Right atrium auricular region (tissue), 2 donors: ENCODE data around the gene COL8A1. TPM values are rescaled to one million over a fixed set of nuclear protein-coding genes. Genes with fewer than 3 reads are reported as not detected.

Experiments
- DNase-seq: peaks from one replicate; pipeline ENCODE4 v3.0.0-alpha.2; 2019; ENCODE audit warnings: low spot score
- H3K27ac ChIP-seq, 2 donors: fragments of 200-600 bp; sonication (generic); 1 replicate in 1 of 2; 2 replicates in 1 of 2; pipeline ENCODE4 v1.5.1; 2016 to 2019
- H3K27me3 ChIP-seq, 2 donors: fragments of 200-600 bp; sonication (generic); one replicate each; pipeline versions ENCODE4 v1.5.1 to v1.6.0; 2017 to 2019
- H3K36me3 ChIP-seq: fragments of 200-600 bp; sonication (generic); one replicate; pipeline ENCODE4 v1.5.1; 2016
- H3K4me1 ChIP-seq, 2 donors: fragments of 200-600 bp; sonication (generic); one replicate each; pipeline versions ENCODE4 v1.5.1 to v1.6.0; 2017 to 2019
- H3K4me3 ChIP-seq, 2 donors: fragments of 200-600 bp; sonication (generic); 1 replicate in 1 of 2; 2 replicates in 1 of 2; pipeline ENCODE4 v1.5.1; 2017 to 2019; ENCODE audit warnings: mild to moderate bottlenecking in 1 of 2, moderate library complexity in 1 of 2
- H3K9me3 ChIP-seq, 2 donors: fragments of 200-600 bp; sonication (generic); one replicate each; pipeline ENCODE4 v1.5.1; 2019
- total RNA-seq, 2 donors: library from RNA; depleted of rRNA; stranded (reverse); fragments of >200 nt; gene quantifications; one replicate each; pipeline ENCODE4 v1.1.0, GENCODE V29; 2016
- TF ChIP-seq, protein P1 (sequence below), 2 donors: fragments of 200-600 bp; sonication (generic); IDR thresholded peaks; one replicate each; pipeline ENCODE4 v1.5.1; 2019; ENCODE audit warnings: antibody characterized with exemption in 2 of 2

Gene COL8A1
- total RNA-seq, 2 donors from 2014 or later, result 43.3 to 53.8 TPM

DNA sequence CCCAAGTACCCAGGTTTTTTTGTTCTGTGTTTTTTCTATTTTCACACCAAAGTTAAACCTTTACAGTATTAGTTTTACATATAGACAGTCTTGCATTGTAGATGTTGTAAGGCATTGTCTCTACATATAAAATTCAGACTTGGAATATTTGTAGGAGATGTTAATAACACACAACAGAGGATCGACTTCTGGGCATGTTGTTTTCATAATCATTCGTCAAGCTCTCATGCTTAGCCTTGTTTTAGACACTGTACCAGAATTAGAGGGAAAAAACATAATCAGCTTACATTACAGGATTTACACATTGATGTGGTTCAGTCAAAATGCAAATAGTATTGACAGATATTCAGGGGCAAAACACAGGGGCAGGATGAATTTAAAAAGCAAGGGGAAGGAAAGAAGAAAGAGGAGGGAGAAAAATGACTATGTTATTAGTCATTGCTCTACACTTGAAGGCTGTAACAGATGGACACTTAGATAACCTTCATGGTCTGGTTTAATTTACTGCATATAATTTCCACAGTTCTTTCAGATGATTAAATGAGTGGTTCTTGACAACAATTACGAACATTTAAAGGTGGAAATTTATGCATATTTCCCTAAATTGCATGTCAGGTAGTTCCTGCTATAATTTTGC lies 186.7 kb downstream of the COL8A1 start:
- Histone ChIP-seq H3K4me1 (no peaks in the 10 kb centered on the region), H3K36me3 (peaks cover 4% of the 10 kb centered on the region), H3K27ac (no peak overlapping the region), H3K9me3 (no peaks in the 10 kb centered on the region), H3K27me3 (no peaks in the 10 kb centered on the region), H3K4me3 (no peak overlapping the region)
- no peak for DNase-seq
- TF ChIP-seq, protein P1, sequence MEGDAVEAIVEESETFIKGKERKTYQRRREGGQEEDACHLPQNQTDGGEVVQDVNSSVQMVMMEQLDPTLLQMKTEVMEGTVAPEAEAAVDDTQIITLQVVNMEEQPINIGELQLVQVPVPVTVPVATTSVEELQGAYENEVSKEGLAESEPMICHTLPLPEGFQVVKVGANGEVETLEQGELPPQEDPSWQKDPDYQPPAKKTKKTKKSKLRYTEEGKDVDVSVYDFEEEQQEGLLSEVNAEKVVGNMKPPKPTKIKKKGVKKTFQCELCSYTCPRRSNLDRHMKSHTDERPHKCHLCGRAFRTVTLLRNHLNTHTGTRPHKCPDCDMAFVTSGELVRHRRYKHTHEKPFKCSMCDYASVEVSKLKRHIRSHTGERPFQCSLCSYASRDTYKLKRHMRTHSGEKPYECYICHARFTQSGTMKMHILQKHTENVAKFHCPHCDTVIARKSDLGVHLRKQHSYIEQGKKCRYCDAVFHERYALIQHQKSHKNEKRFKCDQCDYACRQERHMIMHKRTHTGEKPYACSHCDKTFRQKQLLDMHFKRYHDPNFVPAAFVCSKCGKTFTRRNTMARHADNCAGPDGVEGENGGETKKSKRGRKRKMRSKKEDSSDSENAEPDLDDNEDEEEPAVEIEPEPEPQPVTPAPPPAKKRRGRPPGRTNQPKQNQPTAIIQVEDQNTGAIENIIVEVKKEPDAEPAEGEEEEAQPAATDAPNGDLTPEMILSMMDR (IDR thresholded peaks at IDR 0.05), result no peak

DNA sequence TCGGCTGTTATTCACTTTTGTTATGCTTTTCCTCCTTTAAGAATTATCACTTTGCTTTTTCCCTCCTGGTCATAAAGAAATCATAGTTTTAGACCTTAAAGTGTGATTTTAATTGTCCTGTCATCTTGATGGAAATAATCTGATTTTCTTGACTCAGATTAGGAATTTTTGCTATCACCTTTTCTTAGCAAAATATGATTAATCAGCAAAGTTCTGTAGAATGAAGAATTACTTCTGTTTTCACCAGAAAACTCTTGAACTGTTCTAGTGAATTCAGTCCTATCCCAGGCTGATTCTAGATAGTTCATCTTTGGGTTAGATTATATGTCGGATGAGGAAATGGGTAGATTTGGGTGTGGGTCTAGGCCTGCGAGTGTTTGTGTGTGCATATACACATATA lies 191.4 kb downstream of the COL8A1 start:
- peaks cover 0 to 6% of the 10 kb centered on the region in 2 donors for H3K4me1 ChIP-seq
- H3K27me3 ChIP-seq, result no peaks in the 10 kb centered on the region
- no peak for DNase-seq
- H3K4me3 ChIP-seq, result no peak overlapping the region
- H3K9me3 ChIP-seq, result no peaks in the 10 kb centered on the region
- TF ChIP-seq, protein P1 (IDR thresholded peaks at IDR 0.05), result no peak
- peaks cover 6% of the 10 kb centered on the region for H3K36me3 ChIP-seq
- no peak overlapping the region for H3K27ac ChIP-seq

DNA sequence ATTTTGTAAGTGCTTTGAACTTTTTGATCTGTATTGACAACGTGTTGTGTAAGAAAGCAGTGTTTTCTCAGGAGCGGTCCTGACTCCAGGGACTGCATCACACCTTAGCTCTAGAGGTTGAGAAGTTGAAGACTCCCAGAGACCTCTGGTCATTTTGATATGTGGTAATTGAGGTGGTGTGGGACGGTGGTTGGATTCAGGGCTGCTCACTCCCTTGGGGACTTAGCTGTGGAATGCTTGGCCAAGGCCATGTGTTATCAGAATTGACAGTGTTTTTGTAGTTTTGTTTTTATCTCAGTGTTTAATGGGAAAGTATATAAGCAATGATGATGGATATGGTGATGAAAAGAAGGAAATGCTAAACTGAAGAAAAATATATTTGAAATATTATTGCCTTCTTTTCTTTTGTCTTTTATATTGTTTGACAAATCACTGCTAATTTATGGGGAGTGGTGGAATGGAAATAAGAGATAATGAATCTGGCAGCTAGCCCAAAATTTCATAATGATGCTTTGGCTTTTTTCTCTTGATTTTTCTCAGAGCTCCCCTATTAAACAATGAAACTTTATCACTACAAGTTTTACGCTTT lies 195.3 kb downstream of the COL8A1 start:
- no peaks in the 10 kb centered on the region for H3K27me3 ChIP-seq
- DNase-seq, result no peak
- TF ChIP-seq, protein P1 (IDR thresholded peaks at IDR 0.05), result no peak
- H3K4me1 ChIP-seq, result peaks cover 0 to 6% of the 10 kb centered on the region in 2 donors
- no peak overlapping the region for H3K4me3 ChIP-seq
- no peak overlapping the region for H3K27ac ChIP-seq
- H3K36me3 ChIP-seq, result peaks cover 6% of the 10 kb centered on the region
- no peaks in the 10 kb centered on the region for H3K9me3 ChIP-seq

DNA sequence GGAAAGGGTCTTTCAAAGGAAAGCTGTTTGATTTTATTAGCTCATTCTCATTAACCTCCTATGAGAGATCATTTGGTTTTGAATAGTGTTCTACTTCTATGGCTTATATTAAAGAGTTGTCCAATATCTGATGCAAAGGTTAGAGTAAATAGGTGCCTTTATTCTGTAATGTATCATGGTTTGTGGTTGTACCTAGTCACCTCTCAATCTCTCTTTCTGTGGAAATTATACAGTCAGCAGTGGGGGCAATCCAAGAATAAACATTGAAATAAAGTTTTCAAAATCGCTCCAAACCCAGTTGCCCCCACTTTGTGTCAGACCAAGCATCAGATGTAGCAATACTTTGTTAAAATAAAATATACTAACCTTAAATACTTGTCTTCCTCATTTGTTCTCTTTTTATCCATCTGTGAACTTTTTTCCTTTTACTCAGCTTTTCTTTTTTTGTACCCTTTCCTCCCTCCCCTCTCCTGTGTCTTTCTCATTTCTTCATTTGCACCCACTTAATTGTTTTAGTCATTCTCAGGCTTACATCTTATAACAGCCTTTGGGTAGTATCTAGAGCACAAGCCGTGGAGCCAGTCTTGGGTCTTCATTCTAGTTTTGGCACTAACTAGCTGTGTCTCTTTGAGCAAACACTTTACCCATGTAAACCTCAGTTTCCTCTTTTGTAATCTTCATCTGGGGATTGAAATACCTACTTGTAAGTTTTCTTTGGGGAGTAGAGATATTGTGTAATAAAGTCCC lies 196.0 kb downstream of the COL8A1 start:
- no peaks in the 10 kb centered on the region for H3K27me3 ChIP-seq
- peaks cover 0 to 6% of the 10 kb centered on the region in 2 donors for H3K4me1 ChIP-seq
- no peak overlapping the region for H3K4me3 ChIP-seq
- H3K36me3 ChIP-seq, result peaks cover 6% of the 10 kb centered on the region
- TF ChIP-seq, protein P1 (IDR thresholded peaks at IDR 0.05), result no peak
- no peaks in the 10 kb centered on the region for H3K9me3 ChIP-seq
- DNase-seq, result no peak
- no peak overlapping the region for H3K27ac ChIP-seq

DNA sequence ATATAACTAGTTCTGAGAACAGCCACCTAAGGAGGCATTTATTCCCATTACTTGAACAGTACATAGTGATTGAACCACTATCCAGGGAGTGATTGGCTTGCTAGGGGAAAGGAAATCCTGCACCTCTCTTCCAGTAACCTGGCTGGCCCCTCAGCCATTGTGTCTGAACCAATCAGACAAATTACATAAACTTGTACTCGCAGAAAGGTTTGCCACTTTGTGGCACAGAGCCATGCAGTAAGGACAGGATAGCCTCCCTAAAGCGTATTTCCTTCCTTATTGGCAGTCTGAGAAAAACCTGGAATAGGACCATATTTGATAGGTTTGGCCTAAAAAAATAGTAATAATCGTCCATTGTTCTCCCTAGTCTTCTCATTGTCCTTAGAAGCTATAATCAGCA lies 198.3 kb downstream of the COL8A1 start:
- DNase-seq, result no peak
- Histone ChIP-seq H3K4me1 (peaks cover 0 to 6% of the 10 kb centered on the region in 2 donors), H3K27me3 (no peaks in the 10 kb centered on the region), H3K4me3 (no peak overlapping the region), H3K9me3 (no peaks in the 10 kb centered on the region), H3K36me3 (no peaks in the 10 kb centered on the region), H3K27ac (no peak overlapping the region)
- TF ChIP-seq, protein P1 (IDR thresholded peaks at IDR 0.05), result no peak
